Globus pallidus (tissue), 1 donor: ENCODE data around the gene KRT3.
"Not testable (repeated sequence)": the region's sequence is repeated elsewhere in the genome, so short reads cannot be mapped to it uniquely, and the experiment has no call there.

Experiments used
- DNase-seq: peaks from one replicate; pipeline ENCODE4 v3.0.0-alpha.2; 2015; ENCODE audit warnings: low spot score

KRT3 gene

DNA sequence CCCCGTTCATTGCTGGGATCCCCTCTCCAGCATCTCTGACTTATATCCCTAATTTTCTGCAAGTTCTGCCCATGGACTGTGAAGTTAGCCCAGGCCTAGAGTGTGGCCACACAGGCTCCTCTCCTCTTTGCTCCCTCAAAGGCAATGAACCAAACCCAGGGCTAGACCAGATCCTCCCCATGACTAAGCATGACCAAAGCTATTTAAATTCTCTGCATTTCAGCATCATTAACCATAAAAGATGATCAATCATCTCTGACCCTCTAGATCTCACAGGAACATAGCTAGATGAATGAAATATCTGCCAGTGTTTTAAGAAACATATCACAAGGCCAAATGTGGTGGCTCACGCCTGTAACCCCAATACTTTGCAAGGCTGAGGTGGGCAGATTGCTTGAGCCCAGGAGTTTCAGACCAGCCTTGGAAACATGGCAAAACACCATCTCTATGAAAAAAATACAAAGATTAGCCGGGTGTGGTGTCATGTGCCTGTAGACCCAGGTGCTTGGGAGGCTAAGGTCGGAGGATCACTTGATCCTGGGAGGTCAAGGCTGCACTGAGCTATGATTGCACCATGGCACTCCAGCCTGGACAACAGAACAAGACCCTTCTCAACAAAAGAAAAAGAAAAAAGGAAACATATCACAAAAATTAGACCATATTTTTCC lies 2.2 kb upstream of the KRT3 start:
- no peak for DNase-seq

DNA sequence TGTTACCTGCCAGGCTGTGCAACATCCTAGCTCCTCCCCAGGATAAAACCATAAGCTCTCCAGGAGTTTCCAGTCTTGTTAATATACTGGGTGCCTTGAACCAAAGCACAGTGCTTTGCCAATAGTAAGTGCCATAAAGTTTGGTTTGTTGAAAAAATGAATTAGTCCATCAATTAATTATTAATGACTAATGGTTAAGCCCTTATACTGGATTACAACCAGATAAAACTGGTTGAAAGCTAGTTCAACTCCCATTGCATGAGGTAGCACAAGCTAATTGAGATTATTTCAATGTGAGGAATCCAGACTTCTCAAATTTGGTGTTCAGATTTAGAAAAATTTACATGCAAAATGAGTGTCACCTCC lies 1.6 kb upstream of the KRT3 start:
- DNase-seq: no peak

DNA sequence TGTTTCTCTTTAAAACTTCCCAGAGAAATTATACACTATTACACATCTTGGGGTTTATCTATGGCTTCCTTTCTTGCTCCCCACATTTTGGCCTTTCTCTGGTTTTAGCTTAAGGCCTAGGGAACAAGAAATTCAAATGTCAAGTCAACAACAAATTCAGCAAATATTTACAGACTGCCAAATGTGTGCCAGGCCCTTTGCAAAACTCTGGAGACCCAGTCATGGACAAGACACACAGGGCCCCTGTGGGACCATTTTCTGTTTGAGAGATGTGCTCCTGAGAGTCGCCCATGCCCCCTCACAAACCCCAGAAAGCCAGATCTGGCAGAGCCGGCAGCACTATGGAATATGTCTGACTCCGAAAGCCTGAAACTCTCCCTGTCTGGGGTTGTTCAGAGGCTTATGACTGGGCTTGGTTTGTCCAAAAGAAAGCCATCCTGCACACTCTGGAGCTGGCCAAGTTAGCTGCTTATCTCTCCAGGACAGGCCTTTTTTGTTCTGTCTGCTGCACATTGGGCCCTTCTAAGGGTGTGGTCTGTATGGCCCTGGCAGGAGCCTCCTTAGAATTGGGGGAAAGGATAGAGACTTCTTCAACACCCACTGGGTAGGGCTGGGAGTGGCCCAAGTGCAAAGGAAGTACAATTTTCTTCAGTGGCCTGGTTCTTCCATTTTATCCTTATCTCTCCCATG lies 1.1 kb upstream of the KRT3 start:
- no peak for DNase-seq

DNA sequence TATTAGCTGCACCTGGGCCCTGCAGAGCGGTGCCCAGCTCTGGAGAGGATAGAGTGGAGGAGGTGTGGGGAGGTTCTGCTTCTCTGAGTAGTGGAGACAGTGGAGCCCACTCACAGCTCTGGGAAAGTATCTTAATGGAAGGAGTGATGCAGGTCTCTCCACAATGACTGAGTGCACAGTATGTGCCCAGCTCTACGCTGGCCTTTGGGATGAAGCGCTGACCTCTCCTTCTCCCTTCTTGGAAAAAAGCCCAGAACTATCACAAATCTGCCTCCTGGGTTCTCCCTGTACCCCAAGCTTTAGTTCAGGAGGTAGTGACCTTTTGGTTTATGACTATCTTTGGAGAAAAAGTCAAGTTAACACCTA lies 495 bp upstream of the KRT3 start:
- no peak for DNase-seq

DNA sequence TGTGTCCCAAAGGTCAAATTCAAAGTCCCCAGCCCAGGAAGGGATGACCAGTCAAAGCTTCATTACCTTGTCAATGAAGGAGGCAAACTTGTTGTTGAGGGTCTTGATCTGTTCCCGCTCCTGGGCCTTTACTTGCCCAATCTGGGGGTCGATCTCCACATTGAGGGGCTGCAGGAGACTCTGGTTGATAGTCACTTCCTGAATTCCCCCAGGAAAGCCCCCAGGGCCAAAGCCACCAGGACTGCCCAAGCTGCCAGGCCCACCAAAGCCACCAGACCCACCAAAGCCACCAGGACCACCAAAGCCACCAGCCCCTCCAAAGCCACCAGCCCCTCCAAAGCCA lies 614 bp downstream of the KRT3 start:
- not testable (repeated sequence) for DNase-seq

DNA sequence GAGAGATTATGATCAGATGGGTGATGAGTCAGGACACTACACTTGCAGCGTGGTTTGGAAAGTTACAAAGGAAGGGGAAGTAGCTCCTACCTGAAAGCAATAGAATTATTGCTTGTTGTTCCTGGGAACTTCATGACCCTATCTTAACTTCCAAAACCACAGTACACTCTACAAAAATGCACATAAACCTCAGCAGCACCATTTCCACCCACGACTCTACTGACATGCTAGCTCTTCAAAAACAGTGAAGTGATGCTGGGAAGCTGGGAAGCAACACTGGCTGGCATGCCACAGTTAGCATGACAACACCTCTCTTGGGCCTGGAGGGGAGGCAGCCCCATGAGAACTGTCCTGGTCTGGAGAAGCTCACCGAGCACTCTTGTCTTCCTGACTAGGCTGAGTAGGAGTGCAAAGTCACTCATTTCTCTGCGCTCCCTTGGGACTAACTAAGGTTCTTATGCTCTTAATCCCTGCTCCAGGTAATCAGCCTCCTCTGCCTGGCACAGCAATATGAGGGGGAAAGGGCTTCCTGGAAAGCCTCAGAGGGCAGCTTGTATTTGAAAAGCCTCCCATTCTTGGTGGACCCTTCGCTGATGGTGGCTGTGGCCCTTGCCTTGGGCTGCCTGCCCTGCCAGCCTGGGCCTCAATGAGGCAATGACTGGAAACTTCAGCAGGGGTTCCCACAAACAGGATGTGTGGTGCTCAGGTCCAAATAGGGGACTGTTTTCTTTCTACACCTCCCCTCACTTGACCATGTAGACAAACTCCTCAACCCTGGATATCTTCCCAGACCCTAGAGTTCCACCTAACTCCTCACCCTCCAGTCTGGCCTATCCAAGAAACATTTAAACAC lies 1.2 kb downstream of the KRT3 start:
- DNase-seq: no peak

DNA sequence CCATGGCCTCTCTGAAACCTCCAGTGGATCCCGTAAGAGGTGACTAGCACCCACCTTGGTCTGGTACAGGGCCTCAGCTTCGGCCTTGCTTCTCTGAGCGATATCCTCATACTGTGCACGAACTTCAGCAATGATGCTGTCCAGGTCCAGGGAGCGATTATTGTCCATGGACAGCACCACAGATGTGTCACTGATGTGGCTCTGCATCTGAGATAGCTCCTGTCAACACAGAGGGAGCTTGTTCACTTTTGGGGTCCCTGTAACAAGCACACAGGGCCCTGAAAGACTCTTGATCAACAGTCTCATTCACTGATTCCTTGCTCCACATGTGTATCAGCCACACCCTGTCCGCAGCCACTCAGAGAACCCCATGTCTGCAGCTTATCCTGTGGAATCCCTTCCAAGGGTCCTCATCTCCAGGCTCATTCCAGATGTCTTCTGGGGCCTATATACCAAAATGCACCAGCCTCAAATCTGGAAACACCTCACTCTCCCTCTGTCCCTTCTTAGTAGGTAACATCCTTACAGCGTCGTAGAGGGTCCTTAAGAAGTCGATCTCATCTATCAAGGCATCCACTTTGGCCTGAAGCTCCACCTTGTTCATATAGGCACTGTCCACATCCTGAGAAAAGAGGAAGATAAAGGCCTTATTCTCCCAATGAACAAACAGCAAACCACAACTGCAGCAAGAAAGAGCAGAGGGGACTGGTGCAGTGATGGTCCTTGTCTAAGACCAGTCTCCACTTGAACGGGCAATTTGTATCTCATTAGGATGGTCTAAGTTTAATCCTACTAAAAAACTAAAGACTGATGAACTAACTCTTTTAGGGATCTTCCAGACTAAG lies 3.5 kb downstream of the KRT3 start:
- DNase-seq: no peak

DNA sequence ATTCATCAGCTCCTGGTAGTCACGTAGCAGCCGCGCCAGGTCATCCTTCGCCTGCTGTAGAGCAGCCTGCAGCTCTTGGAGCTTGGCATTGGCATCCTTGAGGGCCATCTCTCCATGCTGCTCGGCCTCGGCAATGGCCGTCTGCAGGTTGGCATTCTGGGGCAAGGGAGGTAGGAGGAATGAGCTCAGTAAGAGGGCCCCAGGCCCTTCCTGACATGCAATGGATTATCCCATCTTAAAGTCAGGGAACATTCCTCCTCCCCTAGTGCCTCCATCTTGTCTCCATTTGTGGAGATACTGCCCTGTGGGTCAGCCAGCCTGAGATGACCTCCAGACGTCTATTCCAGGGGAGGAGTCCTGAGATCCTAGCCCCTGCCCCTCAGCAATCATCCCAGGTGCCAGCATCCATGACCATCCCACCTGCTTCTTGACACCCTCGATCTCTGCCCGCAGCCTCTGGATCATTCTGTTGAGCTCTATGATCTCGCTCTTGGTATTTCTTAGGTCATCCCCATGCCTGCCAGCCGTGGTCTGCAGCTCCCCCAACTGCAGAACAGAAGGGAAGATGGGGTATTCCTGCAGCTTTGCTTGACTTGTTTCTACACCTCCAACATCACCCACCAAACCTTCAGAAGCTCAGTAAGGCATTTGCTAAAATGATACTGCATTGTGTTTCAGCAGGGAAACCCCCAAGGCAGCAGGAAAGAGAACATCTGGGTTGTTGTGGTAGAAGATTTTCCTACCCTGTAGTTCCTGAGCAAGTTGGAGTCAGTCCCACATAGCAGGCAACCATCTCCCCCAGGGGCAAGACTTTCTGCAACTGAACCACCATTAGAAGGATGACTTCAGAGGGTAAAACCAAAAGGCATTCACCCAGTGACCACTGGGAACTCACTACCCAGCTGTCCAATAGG lies 4.4 kb downstream of the KRT3 start:
- no peak for DNase-seq

DNA sequence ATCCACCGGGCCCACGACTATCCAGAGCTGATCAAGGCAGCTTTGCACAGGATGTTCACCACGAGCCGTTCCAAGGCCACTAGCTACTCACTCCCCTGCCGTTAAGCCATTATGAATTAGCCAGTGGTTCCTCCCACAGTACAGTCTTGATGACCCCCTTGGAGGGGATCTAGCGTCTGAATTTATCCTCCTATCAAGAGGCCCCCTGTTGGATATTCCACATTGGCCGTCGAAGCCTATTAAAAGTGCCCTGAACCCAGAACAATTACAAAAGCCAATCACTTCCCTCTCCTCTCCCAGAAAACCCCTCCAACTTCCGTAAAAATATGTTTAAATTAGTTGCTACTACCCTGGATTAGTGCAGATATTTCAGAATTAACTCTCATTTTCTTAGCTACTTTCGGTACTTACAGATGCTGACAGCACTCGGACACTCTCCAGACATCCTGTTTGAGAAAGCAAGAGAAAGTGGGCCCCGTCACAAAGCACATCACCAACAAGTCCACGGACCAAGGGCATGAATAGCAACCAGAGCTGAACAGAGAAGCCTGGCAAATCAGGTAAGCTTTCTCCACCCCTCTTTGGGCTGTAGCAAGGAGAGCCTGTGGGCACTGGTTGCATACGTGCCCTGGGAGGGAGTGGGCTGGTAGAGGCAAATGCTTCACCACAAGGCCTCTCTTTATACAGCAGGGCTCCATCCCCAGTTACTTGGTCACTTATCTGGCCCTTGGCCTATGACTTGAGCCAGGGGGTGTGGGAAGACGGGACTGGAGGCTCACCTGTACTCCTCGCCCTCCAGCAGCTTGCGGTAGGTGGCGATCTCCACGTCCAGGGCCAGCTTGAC lies 5.3 kb downstream of the KRT3 start:
- DNase-seq: no peak

DNA sequence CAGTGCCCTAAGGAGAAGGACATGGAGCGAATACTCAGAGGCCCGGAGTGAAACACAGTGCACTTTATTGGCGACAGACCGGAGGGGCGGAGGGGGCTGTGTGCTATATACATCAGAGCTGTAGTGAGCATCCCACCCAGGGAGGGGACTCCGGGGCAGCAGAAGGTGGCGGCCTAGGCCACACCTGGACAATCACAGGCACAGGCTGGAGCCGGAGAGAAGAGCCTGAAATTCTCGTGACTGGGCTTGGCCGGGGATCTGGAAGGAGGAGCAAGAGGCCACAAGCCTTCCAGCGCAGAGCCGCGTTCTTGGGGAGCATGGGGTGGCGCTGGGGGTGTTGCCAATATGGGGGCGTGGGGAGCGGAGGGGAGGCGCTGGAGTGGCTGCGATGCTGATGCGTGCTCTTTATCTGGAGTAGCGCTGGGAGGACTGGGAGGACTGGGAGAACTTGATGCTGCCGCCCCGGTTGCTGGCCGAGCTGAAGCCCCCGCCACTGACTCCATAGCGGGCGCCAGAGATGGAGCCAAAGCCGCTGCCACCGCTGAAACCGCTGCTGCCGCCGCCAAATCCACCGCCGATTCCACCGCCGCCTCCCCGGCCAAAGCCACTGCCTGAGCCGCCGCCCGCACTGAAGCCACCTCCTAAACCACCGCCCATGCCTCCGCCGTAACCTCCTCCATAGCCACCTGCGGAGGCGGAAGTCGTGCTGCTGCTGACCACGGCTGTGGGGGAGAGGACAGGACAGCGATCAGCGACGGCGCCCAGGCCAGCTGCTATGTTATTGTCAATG lies 6.1 kb downstream of the KRT3 start:
- DNase-seq: no peak

DNA sequence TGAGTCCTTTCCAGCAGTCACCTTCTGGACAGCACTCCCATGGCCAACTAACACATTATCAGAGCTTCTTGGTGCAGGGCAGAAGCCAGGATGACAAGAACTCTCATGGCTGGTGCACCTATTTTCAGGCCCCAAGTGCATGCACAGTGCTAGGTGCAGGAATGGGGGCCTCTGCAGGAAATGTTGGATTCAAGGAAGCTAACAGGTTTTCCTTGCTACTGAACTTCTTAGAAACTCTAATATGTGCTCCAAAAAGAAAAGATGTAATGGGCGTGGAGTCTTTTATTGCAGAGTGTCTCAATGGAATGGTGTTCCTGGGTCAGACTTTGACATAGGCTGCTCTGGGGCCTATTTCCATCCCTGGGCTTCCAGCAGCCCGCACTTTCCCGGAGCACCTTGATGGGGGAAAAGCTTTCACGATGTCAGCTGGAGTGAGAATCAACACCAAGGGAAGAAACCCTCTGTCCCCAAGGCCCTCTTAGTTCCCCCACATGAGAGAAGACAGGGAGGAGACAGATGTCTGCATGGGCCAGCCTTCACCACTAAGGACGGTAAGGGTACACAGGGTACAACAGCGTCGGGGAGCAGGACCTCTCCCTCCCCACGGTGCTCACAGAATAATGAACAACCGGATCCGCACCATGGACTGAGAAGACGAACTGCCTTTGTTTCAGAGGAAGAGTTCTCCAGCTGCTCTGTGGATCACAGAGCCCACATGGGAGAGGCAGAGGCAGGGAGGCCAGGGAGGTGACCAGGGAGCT lies 6.9 kb downstream of the KRT3 start:
- DNase-seq: no peak

DNA sequence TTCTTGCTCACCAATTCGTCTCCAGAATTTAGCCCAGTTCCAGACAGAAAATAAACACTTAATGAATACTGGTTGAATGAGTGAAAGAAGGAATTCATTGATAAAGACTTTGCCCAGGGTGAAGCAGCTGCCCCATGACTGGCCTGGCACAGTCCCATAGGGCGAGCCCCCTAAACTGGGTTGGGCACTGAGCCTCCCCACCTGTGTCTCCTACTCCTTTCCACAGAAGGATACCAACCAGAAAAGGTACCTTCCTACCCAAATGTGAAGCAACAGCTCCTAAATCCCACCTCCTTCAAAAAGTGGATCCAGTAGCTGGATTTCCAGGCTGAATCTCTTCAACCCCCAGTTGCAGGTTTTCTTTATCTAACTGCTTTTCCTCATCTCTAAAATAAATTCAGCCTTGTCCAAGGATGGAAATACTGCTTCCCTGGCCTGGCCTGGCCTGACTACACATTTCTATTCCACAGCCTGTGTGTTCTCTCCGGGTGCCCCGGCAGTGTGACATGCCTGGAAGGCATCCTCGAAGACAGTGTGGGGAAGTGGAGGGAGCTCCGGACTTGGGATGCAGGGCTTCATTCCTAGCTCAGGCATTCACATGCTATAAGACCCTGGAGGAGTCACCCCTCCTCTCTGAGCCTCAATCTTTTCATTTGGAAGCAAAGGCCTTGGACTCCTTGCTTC lies 7.6 kb downstream of the KRT3 start:
- no peak for DNase-seq

DNA sequence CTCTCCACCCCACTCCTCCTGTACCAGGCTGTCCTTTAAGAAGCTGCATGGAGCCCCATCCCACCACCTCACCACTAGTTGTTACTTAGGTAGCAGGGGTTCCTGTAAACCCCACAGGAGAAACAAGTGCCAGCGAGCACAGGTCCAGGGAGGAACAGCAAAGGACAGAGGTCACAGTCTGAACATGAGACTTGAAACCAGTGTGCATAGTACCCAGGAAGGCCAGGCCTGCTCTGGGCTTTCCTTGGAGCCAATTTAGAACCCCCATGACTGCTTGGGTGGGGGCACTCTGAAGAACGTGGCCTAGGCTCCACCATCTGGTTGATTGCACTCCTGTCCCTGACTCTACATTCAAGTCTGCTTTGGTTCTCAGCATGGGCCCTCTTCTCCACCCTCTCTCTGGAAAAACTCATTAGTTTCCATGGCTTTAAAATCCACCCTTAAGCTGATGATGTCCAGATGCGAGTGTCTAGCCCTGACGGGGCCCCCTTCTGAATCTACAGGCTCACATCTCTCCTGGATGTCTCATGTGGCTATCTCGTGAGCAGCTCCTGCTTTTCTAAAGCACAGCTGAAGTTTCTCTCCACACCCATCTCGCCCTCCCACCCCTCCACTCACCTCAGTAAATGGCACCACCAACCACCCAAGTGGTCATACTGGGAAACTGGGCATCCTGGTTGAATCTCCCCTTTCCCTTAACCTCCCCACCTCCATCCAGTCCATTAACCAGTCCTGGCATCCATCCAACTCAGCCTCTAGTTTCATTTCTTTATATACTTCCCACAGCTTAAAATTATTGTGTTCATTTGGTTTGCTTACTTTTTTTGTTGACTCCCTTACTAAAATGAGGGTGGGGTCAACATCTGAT lies 8.4 kb downstream of the KRT3 start:
- no peak for DNase-seq

DNA sequence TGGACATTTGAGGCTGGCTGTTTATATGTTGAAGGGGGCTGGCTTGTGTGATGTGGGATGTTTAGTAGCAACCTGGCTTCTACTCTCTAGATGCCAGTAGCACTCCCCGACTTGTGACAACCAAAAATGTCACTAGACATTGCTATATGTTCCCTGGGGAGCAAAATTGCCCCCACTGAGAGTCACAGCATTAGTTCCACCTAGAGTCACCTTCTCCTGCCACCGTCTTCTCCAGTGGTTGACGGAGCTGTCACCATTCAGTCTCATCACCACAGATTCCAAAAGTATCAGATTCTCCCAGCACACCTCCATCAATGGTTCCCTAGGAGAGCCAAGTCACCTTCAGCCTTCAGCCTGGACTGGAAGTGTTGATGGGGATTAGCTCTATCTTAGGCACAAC lies 11.0 kb downstream of the KRT3 start:
- no peak for DNase-seq

DNA sequence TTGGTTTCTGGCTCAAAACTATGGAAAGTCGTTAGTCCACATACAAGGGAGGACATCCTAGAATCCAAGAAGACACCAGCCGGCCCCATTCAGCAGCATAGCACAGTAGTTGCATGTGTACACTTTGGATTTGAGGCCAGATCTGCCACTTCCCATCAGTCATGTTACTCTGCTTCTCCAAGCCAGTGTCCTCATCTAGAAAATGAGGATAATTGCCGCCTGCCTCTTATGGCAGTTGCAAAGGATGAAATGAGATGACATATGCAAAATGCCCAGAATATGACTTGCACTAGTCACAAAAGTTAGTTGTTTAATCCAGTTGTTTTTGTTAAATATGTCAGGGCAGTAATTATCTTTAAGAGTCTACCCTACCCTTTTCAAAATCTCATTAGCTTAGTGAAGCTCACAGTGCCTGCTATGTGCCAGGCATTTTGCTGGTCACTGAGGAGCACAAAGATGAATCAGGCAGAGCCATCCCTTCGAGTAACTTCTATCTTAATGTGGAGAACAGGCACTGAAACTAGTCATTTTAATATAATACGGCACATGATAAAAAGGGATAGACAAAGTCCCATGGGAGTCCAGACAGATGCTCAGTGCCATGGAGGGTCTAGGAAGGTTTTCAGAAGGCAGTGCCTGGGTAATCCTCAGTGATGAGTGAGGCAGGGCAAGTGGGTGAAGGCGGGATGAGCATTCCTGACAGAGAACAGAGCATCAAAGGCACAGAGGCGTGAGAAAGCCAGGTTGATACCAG lies 12.2 kb downstream of the KRT3 start:
- no peak for DNase-seq

DNA sequence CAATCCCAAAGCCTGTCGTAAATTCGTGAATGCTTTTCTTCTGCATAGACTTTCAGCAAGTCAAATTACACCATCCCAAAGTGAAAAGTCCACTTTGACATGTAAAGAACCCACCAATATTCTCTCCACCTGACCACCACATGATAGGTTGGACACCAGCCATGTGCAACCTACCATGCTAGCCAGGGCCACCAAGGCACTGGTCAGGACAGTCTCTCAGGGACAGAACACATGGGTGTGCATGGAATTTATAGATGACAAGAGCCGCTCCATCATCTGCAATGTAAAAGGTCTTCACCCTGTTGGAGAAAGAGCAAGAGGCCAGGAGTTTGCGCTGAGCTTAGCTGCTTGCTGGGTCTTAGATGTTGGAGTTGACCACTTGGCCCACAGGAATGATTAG lies 13.4 kb downstream of the KRT3 start:
- DNase-seq: no peak
